Osteoblast (primary cell): ENCODE data around the gene ANTXR2. TPM values are rescaled to one million over a fixed set of nuclear protein-coding genes. Genes with fewer than 3 reads are reported as not detected.

Experiments used
- DNase-seq: peaks from one replicate; pipeline ENCODE4 v3.0.0; 2011; ENCODE audit warnings: low spot score, mixed read lengths; ENCODE audit not compliant: insufficient read length; ENCODE audit errors: missing footprints
- H2AFZ ChIP-seq: 2 replicates; pipeline ENCODE4 v1.6.0; 2011; ENCODE audit warnings: mild to moderate bottlenecking, low read length
- H3K27ac ChIP-seq: 2 replicates; pipeline ENCODE4 v1.5.1; 2011; ENCODE audit warnings: mild to moderate bottlenecking, low read depth, low read length, moderate library complexity
- H3K27me3 ChIP-seq: 2 replicates; pipeline ENCODE4 v1.6.0; 2012; ENCODE audit warnings: mild to moderate bottlenecking, control low read depth, inconsistent platforms, low read length, moderate library complexity; ENCODE audit not compliant: insufficient read depth
- H3K36me3 ChIP-seq: 2 replicates; pipeline ENCODE4 v1.5.1; 2011; ENCODE audit warnings: mild to moderate bottlenecking, low read length, control low read depth, moderate library complexity; ENCODE audit not compliant: insufficient read depth
- H3K4me1 ChIP-seq: 2 replicates; pipeline ENCODE4 v1.5.1; 2011; ENCODE audit warnings: mild to moderate bottlenecking, low read length, control low read depth, moderate library complexity; ENCODE audit not compliant: insufficient read depth
- H3K4me2 ChIP-seq: 2 replicates; pipeline ENCODE4 v1.6.0; 2011; ENCODE audit warnings: mild to moderate bottlenecking, low read length; ENCODE audit not compliant: insufficient read depth
- H3K4me3 ChIP-seq: fragments of 200-600 bp; sonication (generic); 3 replicates; pipeline ENCODE4 v1.5.1; 2012; ENCODE audit warnings: mild to moderate bottlenecking, low read length, inconsistent platforms; ENCODE audit not compliant: insufficient read depth
- H3K79me2 ChIP-seq: 2 replicates; pipeline ENCODE4 v1.6.0; 2012; ENCODE audit warnings: mild to moderate bottlenecking, low read length, control low read depth, inconsistent platforms; ENCODE audit not compliant: insufficient read depth
- H3K9me3 ChIP-seq: 2 replicates; pipeline ENCODE4 v1.5.1; 2011; ENCODE audit warnings: low read depth, low read length, control low read depth
- H4K20me1 ChIP-seq: 2 replicates; pipeline ENCODE4 v1.6.0; 2012; ENCODE audit warnings: mild to moderate bottlenecking, low read length, control low read depth; ENCODE audit not compliant: insufficient read depth
- total RNA-seq: library from RNA; depleted of rRNA; stranded (reverse); fragments of >200 nt; gene quantifications from 2 replicates; pipeline ENCODE4 v1.2.3, GENCODE V29; 2012
- TF ChIP-seq, protein P1 (sequence below): IDR thresholded peaks from 2 replicates; pipeline ENCODE4 v1.5.1; 2011; ENCODE audit warnings: mild to moderate bottlenecking, low read depth, low read length, moderate library complexity; ENCODE audit errors: extremely low read depth

The ANTXR2 gene
- total RNA-seq, 1 donor = 97.4 TPM

DNA sequence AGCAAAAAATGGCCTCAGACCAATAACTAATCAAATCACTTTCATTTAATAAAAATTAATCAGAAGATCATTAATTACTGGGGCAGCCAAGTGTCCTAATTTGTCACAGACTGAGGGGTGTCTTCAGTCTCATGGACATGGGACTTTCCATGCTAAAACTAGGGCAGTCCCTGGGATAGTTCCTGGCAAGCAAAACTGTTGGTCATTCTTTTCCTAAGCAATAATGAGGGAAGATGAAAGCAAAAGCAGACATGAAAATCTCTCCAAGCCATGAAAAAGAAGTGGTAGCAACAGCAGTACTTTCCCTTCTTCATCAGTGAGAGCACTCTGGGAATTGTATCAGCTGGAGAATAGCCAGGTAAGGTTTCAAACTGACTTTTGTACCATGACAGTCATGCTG lies 3.7 kb upstream of the ANTXR2 start:
- peaks cover 12% of the 10 kb centered on the region for H3K79me2 ChIP-seq
- peak overlapping the region; percentile 75 for H2AFZ ChIP-seq
- no peaks in the 10 kb centered on the region for H3K27me3 ChIP-seq
- H3K27ac ChIP-seq = no peak overlapping the region
- no peaks in the 10 kb centered on the region for H3K36me3 ChIP-seq
- H3K4me1 ChIP-seq = peaks cover 24% of the 10 kb centered on the region
- H3K9me3 ChIP-seq = no peaks in the 10 kb centered on the region
- H4K20me1 ChIP-seq = peaks cover 4% of the 10 kb centered on the region
- H3K4me3 ChIP-seq = no peak overlapping the region
- TF ChIP-seq, protein P1, sequence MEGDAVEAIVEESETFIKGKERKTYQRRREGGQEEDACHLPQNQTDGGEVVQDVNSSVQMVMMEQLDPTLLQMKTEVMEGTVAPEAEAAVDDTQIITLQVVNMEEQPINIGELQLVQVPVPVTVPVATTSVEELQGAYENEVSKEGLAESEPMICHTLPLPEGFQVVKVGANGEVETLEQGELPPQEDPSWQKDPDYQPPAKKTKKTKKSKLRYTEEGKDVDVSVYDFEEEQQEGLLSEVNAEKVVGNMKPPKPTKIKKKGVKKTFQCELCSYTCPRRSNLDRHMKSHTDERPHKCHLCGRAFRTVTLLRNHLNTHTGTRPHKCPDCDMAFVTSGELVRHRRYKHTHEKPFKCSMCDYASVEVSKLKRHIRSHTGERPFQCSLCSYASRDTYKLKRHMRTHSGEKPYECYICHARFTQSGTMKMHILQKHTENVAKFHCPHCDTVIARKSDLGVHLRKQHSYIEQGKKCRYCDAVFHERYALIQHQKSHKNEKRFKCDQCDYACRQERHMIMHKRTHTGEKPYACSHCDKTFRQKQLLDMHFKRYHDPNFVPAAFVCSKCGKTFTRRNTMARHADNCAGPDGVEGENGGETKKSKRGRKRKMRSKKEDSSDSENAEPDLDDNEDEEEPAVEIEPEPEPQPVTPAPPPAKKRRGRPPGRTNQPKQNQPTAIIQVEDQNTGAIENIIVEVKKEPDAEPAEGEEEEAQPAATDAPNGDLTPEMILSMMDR = no peak
- DNase-seq = no peak
- no peak overlapping the region for H3K4me2 ChIP-seq

DNA sequence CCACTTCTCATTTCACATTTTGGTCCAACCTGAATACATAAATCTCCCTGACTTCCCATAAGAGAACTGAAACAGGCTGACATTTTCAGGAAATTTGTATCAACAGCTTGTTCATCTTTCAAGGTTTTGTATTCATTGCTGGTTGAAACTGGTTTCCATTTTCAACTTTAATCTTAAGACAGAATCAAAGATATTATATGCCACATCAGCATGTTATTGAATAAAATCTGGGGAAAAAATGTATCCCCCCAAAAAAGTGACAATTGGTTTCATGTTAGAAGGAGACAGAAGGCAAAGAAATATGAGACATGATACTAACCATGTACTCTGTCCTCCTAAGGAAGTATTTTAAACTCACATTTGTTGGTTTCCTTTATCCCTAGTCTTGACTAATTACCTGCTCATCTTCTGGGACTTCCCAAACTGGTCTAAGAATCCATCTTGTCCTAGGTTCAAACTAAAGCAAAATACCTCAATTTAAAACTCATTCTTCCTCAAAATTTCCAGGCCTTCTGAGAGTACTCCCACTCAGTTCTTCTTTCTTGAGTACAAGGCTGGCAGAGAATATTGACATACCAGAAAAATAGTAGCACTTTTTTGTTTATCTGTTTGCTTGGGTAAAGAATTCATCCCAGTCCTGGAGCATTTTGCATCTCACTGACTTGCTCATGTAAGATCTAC lies 3.1 kb upstream of the ANTXR2 start:
- Histone ChIP-seq H3K79me2 (peaks cover 18% of the 10 kb centered on the region), H3K36me3 (no peaks in the 10 kb centered on the region)
- TF ChIP-seq, protein P1 = no peak

DNA sequence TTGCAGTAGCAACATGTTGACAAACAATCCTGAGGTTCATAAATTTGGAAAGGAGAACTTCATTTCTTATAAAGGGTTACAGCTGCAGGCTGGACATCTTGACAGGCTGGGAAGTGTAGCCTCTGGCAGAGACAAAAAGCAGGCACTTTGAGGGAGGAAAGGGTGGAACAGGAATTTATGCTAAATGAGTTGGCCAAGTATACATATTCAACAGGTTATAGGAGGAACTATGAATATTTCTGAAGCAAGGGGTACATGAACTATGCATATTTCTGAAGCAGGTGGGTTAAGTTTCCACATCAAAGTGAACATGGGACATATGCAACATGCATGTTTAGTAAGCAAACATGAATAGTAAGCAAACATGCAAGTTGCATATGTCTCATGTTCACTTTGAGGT lies 1.6 kb upstream of the ANTXR2 start:
- TF ChIP-seq, protein P1 = no peak
- peaks cover 4% of the 10 kb centered on the region for H4K20me1 ChIP-seq

More for the DNA sequence above, 3.1 kb upstream of the ANTXR2 start:
- Histone ChIP-seq H2AFZ (no peak overlapping the region), H4K20me1 (peaks cover 4% of the 10 kb centered on the region), H3K27me3 (no peaks in the 10 kb centered on the region), H3K4me1 (peaks cover 28% of the 10 kb centered on the region), H3K9me3 (no peaks in the 10 kb centered on the region), H3K4me2 (no peak overlapping the region), H3K4me3 (no peak overlapping the region), H3K27ac (no peak overlapping the region)
- peak; percentile 3 for DNase-seq

DNA sequence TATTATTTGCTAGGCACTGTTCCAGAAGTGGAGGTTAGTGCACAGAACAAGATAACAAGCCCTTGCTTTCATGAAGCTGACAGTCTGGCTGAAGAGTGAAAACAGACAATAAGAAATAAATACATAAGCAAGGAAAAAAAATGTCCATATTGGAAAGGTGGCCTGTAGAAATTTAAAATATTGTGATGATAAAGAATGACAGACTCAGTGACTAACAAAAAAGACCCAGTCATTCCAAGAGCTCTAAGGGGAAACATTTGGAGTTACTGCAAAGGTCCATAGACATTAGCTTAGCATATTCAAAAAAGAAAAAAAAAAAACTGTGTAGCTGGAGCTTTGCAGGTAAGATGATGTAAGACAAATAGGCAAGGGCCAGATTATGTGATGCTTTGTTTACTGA lies 1.0 kb upstream of the ANTXR2 start:
- Histone ChIP-seq H4K20me1 (peaks cover 4% of the 10 kb centered on the region), H2AFZ (no peak overlapping the region), H3K4me3 (no peak overlapping the region), H3K9me3 (no peaks in the 10 kb centered on the region), H3K4me2 (no peak overlapping the region), H3K36me3 (peaks cover 2% of the 10 kb centered on the region), H3K27me3 (no peaks in the 10 kb centered on the region), H3K27ac (no peak overlapping the region), H3K79me2 (peaks cover 37% of the 10 kb centered on the region), H3K4me1 (peaks cover 47% of the 10 kb centered on the region)
- TF ChIP-seq, protein P1 = no peak
- no peak for DNase-seq

More for the DNA sequence above, 1.6 kb upstream of the ANTXR2 start:
- Histone ChIP-seq H3K79me2 (peaks cover 31% of the 10 kb centered on the region), H2AFZ (no peak overlapping the region), H3K27me3 (no peaks in the 10 kb centered on the region), H3K9me3 (no peaks in the 10 kb centered on the region), H3K36me3 (no peaks in the 10 kb centered on the region), H3K4me2 (no peak overlapping the region), H3K4me1 (peaks cover 42% of the 10 kb centered on the region), H3K4me3 (no peak overlapping the region), H3K27ac (no peak overlapping the region)
- no peak for DNase-seq
